Left lobe of liver (tissue), 2 donors: ENCODE data around the gene SMAD6. TPM values are rescaled to one million over a fixed set of nuclear protein-coding genes. Genes with fewer than 3 reads are reported as not detected.
A peak's percentile ranks its signal among the peaks of the same experiment; 100 is the strongest.
"Not testable (repeated sequence)": the region's sequence is repeated elsewhere in the genome, so short reads cannot be mapped to it uniquely, and the experiment has no call there.

Source experiments
- ATAC-seq: fragments of 200-7000 bp; cut with Tn5 transposase; one replicate; pipeline ENCODE4 v1.9.1; 2020; ENCODE audit warnings: mild to moderate bottlenecking, moderate library complexity
- DNase-seq: peaks from one replicate; pipeline ENCODE4 v3.0.0-alpha.2; 2020; ENCODE audit warnings: low spot score
- total RNA-seq: library from RNA; stranded (reverse); gene quantifications from one replicate; pipeline ENCODE4 v1.2.1, GENCODE V29; 2021
- donor health status: DM: no; HTN: no; CAD: no; lungs with moderate emphysema.
- donor health status: DM: no; HTN: yes; CAD: no.

Gene SMAD6
- total RNA-seq, 1 donor from 2014 or later = 16.2 TPM

DNA sequence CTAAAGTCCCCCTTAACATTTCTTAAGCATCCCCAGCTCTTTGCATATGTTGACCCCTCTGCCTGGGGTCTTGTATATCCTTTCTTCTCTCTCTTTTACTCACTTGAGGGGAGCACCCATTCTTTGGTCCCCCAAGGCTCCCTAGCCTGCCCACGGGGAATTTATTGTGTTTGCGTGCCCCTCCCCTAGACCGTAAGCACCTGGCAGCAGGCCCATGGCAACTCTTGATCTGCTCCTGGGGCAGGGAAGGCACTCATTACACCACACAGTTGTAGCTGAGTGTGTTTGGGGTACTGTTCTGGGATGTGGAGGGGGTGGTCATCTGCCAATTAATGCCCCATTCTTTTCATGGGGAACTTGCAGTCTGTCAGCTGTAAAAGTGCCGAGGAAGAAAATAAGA, 27.3 kb upstream of the SMAD6 start:
- ATAC-seq (no peak), DNase-seq (no peak)

DNA sequence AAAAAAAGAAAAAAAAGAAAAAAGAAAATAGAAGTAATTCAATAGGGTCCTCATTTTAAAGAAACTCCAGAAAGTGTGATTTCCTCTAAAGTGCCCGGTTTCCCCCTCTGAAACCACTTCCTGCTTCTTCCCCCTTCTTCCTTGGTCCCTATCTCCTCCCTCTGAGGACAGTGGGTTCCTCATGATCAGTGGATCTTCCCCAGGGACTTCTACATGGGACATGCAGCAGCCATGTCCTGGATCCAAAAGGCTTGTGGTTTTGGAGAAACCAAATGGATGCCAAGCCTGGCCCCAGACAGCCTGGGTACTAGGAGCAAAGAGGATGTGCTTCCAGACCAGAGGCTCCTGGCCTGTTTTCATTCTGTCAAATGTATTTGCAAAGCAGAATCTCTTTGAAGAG, 26.6 kb upstream of the SMAD6 start:
- DNase-seq = no peak
- ATAC-seq = no peak

DNA sequence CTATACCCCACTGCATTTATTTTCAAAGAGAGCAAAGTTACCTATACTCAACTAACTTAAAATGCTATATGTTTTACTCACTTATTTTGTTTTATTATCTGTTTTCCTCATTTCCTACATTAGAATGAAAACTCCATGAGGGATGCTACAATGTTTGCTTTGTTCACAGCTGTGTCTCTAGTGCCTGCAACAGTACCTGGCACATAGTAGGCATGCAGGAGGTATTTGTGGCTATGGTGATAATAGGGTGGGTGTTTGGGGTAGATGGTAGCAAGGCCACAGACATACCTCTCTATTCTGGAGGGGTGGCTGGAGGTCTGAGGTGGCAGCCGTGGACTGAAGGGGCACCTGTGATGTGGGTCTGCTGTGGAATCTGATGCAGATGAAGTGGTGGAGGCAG, 24.7 kb upstream of the SMAD6 start:
- DNase-seq (no peak), ATAC-seq (no peak)

DNA sequence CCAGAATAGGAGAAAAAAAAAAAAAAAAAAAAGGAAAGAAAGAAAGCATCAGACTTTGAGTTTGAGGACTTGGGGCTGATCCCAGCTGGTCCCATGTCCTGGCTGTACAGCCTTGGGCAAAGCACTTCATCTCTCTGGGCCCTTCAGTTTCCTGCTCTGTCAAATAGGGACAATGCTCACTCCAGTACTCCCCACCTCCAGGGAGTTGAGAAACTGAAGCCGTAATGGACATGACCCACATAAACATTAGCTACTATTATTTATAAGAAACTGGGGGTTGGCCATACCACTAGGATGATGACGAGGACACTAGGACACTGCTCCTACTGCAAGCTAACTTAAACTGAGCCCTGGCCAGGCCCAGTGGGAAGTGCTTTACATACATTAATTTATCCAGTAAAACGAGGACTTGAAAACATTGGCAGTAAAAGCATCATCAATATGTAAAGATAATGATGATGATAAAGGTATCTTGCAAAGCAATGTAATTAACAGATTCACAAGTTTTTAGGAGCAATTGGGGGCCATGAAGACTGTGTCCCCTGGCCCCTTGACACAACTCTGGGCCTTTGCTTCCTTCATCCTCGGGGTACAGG, 22.9 kb upstream of the SMAD6 start:
- DNase-seq = no peak
- peak; percentile 30 for ATAC-seq

DNA sequence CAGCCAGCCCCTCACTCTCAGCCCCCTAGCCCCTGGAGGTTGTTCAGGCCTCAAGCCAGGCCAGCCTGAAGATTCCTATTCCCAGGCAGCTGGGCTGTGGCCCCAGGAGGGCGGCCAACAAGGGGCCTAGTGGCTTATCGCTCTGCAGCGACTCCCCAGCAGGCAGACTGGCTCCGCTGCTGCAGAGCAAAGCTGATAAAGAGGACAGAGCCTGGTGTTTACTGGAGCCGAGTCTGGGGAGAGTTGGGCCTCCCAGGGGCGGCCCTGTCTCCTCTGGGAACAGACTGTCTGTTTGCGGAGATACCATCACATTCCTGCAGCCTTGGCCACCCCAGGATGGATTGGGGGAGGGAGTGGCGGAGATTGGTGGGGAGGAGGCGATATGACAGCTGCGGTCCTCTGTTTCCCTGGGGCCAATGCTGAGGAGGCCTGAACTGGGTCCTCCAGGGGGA, 22.4 kb upstream of the SMAD6 start:
- no peak for DNase-seq
- peak; percentile 64 for ATAC-seq

DNA sequence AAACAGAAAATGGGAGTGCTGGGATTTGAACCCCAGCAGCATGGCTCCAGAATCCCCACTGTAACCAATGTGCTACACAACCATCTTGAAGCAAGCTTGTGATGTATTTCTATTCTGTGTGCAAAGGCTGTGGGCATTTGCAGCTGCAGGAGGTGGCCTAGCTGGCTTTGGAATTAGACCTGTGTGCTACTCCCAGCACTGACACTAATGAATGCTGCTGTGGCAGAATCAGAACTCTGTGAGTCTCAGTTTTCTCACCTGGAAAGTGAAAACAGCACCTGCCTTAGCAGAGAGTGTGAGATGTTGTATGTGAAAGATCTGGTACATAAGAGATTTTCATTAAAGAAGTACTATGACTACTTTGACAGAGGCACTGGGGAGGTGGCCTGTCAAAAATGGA, 21.5 kb upstream of the SMAD6 start:
- DNase-seq = no peak
- ATAC-seq = no peak

DNA sequence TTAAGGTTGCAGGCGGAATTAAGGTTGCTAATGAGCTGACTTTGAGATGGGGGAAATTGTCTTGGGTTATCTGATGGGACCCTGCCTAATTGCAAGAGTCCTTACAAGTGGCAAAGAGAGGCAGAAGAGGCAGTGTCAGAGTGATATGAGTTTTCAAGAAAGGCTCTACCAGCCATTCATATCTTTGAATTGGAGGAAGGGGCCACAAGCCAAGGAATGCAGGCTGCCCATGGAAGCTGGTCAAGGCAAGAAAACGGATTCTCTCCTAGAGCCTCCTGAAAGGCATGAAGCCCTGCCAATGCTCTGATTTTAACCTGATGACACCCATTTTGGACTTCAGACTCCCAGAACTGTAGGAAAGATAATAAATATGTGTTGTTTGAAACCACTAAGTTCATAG, 20.6 kb upstream of the SMAD6 start:
- no peak for DNase-seq

DNA sequence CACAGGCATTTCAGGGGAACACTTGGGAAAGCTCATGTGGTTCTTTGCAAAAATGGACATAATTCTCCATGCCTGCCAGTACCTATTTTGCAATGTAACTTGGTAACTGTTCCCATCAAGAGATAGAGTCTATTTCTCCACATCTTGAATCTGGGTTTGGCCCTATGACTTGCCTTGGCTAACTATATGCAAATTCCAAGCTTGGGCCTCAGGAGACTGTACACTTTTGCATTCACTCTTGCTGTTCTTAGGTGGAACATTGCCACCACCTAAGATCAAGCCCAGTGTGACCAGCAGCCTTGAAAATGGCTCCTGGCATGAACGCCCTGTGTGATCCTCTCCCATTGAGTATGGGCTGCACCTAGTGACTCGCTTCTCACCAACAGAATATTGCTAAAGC, 19.8 kb upstream of the SMAD6 start:
- ATAC-seq (no peak), DNase-seq (no peak)

More for the DNA sequence above, 20.6 kb upstream of the SMAD6 start:
- no peak for ATAC-seq

DNA sequence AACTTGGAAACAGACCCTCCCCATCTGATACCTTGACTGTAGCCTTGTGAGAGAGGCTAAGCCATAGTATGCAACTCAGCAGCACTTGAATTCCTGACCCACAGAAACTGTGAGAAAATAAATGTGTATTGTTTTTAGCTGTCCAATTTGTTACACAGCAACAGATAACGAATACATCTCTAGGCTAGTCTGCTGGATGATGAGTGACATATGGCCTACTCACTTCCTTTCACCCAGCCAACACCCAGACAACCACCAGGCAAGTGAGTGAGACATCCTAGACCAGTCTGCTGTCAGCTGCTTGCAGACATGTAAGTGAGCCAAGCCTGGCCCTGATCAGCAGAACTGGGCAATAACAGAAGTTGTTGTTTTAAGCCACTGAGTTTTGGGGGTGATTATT, 19.2 kb upstream of the SMAD6 start:
- DNase-seq = no peak
- ATAC-seq = no peak

DNA sequence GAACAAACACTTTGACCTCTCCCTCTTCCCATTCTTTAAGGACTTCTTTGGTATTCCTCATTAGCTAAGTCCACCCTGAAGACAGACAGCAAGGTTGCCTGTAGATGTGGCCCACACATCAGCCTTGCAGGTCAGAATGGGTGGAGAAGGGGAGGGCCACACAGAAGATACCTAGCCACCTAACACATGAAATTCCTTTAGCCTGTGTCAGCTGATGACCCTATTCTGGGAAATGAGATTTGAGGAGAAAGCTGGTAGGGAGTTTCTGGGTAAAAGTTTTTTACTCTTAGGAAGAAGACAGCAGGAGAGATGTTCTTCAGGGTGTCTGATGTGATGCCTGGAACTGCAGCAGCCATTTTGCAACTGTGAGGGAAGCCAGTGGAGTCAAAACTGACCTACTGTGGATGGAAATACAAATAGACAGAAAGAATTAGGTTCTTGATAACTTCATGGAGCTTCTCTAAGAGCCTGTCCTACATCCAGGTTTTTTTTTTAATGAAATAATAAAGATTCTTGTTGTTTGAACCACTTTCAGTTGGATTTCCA, 17.8 kb upstream of the SMAD6 start:
- DNase-seq = no peak
- ATAC-seq = no peak

DNA sequence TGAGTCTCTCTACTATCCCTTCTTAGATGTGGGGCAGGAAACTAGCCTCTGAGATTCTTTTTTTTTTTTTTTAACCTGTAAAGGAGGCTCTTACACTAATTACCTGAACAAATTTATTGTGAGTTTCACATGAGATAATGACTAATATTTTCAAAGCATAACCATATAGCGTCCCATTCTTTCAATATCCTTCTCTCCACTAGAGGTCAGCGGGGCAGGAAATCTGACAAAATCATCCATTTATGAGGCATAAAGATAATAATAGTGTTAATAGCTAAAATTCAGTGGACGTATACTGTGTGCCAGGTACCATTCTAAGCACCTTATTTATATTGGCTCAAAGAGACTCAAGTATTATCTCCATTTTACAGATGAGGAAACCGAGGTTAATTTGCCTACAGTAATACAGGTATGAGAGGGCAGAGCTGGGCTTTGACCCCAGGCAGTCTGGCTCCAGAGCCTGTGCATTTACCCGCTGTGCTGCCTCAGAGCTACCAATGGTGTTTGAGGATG, 16.3 kb upstream of the SMAD6 start:
- ATAC-seq (no peak), DNase-seq (no peak)

DNA sequence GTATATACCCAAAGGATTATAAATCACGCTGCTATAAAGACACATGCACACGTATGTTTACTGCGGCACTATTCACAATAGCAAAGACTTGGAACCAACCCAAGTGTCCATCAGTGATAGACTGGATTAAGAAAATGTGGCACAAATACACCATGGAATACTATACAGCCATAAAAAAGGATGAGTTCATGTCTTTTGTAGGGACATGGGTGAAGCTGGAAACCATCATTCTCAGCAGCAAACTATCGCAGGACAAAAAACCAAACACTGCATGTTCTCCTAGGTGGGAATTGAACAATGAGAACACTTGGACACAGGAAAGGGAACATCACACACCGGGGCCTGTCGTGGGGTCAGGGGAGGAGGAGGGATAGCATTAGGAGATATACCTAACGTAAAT, 11.1 kb upstream of the SMAD6 start:
- ATAC-seq, DNase-seq: not testable (repeated sequence)

DNA sequence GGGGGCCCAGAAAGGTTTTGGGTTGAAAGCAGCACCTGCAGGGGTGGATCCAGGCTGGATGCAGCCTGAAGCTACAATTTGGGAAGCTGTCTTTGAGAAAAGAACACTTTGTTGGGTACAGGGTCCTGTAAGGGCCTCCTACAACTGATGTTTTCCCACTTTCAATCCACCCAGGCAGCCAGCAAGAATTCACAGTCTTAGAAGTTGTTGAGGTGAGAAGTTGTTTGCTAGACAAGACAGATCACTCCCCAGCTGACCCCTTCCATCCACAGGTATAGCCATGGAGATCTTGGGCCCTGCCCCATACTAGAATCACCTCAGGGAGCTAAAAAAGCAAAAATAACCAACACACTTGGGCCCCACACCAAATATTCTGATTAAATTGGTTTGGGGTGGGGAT, 10.3 kb upstream of the SMAD6 start:
- ATAC-seq (no peak), DNase-seq (no peak)

DNA sequence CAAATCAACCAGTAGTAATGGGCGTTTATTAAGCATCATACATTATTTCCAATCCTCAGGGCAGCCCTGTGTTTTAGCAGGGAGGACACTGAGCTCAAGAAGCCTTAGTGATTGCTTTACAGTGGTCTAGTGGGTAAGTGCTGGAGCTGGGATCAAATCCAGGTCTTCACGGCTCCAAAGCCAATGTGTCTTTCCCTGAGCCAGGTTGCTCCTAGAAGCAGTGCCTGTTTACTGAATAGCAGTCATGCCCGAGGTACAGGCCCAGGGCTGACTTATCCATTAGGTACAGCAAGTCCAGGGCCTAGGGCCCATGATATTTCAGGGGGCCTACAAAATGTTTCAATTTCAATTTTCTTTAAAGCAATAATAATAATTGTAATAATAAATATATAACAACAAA, 9.6 kb upstream of the SMAD6 start:
- no peak for ATAC-seq

DNA sequence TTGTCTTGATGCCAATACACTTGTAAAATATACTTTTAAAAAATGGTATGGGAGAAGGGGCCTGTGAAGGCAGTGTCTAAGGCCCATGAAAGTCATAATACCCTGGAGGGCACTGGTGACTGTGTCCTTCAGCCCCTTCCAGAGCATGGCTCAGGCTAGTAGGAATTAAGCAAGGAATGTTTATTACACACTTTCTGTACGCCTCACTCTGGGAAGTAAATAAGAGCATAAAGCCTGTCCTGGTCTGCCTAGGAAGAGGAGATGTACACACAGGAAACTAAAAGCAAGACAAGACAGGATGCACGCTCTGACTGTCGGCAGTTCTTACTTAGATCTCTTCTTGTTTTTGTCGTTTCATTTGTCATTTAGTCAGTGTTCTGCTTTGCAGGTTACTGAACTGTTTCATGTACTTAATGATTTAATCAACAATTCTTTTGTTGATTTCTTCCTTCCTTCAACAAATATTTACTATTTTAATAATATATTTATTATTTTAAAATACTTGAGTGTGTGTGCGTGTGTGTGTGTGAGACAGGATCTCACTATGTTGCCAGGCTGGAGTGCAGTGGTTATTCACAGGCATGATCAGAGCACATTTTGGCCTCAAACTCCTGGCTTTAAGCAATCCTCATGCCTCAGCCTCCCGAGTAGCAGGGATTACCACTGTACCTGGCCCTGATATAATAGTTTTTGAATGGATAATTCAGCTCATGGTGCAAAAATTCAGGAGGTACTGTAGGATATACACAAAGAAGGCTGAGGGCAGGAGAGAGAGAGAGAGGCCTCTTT, 9.0 kb upstream of the SMAD6 start:
- DNase-seq (no peak), ATAC-seq (no peak)

More for the DNA sequence above, 9.6 kb upstream of the SMAD6 start:
- DNase-seq = no peak

DNA sequence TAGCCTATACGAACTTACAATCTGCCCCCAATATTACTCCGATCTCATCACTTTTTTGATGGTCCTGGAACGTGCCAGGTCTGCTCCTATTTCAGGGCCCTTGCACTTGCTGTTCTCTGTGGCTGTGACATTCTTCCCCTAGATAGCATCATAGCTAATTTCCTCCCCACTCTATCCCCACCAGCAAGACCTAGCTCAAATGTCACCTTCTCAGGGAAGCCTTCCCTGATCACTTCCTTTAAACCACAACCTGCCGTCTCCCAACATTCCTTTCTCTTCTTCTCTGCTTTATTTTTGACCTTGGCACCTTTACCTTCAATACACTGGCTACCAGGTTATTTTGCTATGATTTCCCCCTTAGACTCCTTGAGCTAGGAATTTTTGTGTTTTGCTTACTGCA, 5.3 kb upstream of the SMAD6 start:
- no peak for DNase-seq
- ATAC-seq = no peak

DNA sequence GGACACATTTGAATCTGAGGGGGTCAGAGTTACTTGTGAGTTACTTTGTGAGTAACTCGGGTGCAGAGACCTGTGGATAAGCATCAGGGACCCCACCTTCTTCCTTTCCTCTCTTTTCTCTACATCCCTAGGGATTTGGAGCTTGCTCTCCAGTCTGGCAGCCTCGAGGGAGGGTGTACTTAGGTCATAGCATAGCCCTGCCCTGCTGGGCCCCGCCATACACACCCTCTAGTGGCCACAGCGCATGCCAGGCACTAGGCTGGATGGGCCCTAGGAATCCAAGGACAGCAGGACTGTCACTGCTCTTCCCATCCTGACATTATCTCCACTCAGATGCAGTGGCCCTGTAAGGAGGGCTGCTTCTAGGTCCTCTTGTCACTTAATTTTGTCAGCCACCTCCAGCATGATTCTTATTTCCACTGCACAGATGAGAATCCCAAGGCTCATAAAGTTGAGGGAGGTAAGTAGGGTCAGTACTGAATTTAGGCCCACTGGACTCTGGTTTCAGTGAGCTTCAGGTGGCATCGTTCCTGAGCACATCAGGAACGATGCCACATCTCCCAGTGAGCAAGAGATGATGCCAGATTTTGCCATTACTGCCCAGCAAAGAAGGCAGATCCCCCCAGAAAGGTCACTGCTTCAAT, 3.6 kb upstream of the SMAD6 start:
- DNase-seq (peak; percentile 83), ATAC-seq (peak; percentile 53)

DNA sequence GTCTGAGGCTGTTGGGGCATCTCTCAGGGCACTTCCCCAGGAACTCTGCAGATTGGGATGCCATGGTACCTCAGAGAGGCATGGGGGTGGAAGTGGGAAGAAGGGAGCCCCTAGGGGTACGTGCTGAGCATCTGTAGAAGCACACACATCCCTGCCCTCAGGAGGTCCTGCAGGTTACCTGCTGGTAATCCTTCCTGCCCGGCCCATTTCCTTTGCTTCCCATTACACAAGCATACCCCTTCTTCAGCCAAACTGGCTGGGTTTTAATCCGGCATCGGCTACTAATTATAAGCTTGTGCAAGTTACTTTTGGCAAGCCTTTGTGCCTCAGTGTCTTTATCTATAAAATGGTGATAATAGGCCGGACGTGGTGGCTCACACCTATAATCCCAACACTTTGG, 3.1 kb upstream of the SMAD6 start:
- DNase-seq (no peak), ATAC-seq (no peak)

DNA sequence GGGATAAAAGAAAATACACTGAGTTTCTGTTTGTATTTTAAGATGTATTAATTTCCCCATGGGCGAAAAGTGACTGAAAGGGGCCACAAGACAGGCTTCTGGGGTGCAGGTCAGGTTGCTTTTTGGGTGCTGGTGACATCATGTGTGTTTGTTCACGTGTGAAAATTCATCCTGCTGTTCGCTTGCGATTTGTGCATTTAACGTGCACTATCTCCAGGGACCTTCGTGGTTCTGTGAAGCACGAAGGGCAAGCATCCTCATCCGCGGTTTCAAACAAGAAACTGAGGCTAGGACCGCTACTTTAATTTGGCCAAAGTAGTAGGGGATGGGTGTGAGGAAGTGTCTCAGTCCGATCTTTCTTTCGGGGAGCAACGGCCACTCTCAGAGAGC, 1.6 kb upstream of the SMAD6 start:
- DNase-seq = no peak

DNA sequence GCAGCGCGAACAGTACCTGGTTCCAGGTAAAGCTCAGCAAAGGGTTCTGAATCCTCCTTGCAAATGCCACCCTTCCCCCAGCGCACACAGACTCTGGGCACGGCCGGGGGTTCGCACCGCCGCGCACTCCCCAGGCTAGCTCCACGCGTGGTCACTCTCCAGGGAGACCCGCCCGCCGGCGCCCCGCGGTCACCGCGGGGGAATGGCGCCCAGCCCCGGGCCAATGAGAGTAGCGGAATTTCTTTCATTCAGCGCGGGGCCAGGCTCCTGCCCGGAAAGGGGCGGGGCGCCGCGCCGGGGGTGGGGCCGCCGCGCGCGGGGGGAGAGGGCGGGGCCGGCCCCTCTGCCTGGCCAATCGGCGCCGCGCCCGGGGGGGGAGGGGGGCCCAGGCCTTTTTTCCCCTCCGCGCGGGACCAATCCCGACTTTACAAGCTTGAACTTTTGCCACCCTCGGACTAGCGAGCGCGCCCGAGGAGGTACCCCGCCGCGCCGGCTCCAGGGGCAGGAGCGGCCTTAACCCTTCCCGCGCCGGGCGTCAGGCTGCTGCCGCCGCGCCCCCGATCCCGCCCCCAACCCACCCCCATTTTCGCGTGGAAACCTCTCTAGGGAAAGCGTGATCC, 1.1 kb upstream of the SMAD6 start:
- ATAC-seq = peak; percentile 74
- DNase-seq = peak; percentile 98

More for the DNA sequence above, 1.6 kb upstream of the SMAD6 start:
- no peak for ATAC-seq

DNA sequence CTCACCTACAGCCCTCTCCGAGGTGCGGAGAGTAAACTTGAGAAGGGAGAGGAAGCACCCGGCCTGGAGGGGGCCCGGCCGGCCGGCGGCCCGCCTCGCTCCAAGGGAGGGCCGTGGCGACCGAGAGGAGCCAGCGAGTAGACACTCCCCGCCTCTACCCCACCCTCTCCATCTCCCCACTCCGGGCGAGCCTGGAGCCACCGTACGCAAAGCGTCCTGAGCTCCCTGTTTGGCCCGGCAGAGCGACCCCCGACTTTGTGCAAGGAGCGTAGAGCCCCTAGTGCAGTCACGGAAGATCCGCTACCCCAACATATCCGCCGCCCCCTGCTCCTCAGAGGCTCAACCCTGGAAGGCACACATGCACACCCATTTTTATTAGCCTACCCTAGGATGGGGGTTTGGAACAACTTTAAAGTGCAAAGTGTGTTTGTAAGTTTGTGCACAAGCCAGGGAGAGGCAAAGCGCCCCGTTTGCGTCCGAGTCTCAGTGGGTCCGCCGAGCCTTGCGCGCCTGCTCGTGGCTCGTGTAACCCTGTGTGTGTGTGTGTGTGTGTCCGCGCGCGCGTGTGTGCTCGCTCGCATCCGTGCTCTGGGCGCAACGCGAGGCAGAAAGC, 508 bp upstream of the SMAD6 start:
- ATAC-seq (peak; percentile 61), DNase-seq (peak; percentile 74)
